ENCODE measurements around the gene ACOXL.

Gene ACOXL

DNA sequence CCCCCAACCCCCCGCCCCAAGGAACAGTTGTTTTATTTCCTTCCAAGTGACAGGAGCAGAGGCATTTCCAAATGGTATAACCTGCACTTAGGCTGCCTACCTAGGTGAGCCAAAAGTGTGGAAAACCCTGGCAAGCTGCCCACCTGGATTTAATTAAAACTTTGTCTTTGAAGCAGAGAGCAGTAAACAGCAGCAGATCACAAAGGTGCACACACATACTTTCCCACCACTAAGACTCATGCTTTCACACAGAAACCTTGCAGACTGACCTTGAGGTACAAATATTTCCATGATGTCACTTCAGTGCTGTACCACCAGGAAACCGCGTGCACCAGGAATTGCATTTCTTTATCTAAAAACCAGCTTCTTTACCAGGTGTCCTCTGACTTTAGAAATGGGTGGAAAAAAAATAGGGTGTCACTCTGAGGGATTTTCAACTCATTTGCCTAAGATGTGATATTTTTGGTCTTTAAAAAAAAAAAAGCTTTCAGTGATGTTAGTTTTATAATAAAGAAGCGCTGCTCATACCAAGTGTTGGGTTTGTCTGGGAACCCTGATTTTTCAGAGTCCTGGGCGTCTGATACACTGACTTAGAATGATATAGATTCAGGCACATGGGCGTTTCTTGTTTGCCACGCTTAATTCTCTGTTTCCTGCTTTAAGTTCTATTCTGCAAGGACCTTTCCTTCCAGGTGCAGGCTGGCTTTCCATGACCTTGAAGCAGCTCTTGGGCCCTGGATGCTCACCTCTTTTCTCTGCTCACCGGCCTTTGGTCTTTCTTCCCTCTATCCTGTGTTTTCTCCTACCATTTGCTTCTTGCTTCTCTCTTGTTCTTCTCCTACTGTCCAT lies 317.6 kb downstream of the ACOXL start:
- Histone ChIP-seq H3K4me2 (ENCODE audit: low read length) (no peak overlapping the region), H3F3A (ENCODE audit: insufficient read depth, low read length) (no peaks in the 10 kb centered on the region), H3K4me1 (ENCODE audit: insufficient read depth, low read length, severe bottlenecking) (peaks cover 19% of the 10 kb centered on the region), H3K9me3 (ENCODE audit: low read length) (no peaks in the 10 kb centered on the region), H4K20me1 (ENCODE audit: insufficient read depth, low read length) (no peaks in the 10 kb centered on the region), H3K79me2 (ENCODE audit: insufficient read depth, low read length) (no peaks in the 10 kb centered on the region), H3K4me3 (ENCODE audit: low read depth, low read length, poor library complexity, severe bottlenecking) (no peak overlapping the region), H3K27me3 (ENCODE audit: insufficient read depth, low read length) (peaks cover 12% of the 10 kb centered on the region; the same call in 1 of the 2 replicates), H2AFZ (ENCODE audit: low read length) (no peak overlapping the region), H3K9me2 (ENCODE audit: low read depth, low read length) (no peaks in the 10 kb centered on the region), H3K36me3 (ENCODE audit: insufficient read depth, low read length) (no peaks in the 10 kb centered on the region; the same call in 1 of the 2 replicates), H3K9ac (ENCODE audit: low read length) (no peak overlapping the region), H3K27ac (ENCODE audit: low read depth, low read length, poor library complexity, severe bottlenecking) (no peak overlapping the region)
- TF ChIP-seq, protein P1, sequence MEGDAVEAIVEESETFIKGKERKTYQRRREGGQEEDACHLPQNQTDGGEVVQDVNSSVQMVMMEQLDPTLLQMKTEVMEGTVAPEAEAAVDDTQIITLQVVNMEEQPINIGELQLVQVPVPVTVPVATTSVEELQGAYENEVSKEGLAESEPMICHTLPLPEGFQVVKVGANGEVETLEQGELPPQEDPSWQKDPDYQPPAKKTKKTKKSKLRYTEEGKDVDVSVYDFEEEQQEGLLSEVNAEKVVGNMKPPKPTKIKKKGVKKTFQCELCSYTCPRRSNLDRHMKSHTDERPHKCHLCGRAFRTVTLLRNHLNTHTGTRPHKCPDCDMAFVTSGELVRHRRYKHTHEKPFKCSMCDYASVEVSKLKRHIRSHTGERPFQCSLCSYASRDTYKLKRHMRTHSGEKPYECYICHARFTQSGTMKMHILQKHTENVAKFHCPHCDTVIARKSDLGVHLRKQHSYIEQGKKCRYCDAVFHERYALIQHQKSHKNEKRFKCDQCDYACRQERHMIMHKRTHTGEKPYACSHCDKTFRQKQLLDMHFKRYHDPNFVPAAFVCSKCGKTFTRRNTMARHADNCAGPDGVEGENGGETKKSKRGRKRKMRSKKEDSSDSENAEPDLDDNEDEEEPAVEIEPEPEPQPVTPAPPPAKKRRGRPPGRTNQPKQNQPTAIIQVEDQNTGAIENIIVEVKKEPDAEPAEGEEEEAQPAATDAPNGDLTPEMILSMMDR (IDR thresholded peaks at IDR 0.05; ENCODE audit: low read length), result no peak
- no peak for TF ChIP-seq EZH2 (IDR thresholded peaks at IDR 0.05; ENCODE audit: borderline replicate concordance, low read length)

GRCh38 chr2:111050701-111051376 lies 318.5 kb downstream of the ACOXL start:
- H3K9me3 ChIP-seq (ENCODE audit: low read length), result no peaks in the 10 kb centered on the region
- H3K79me2 ChIP-seq (ENCODE audit: insufficient read depth, low read length), result no peaks in the 10 kb centered on the region
- no peaks in the 10 kb centered on the region for H3K9me2 ChIP-seq (ENCODE audit: low read depth, low read length)
- H3K4me2 ChIP-seq (ENCODE audit: low read length), result no peak overlapping the region
- no peak overlapping the region for H3K4me3 ChIP-seq (ENCODE audit: low read depth, low read length, poor library complexity, severe bottlenecking)
- no peak overlapping the region for H3K9ac ChIP-seq (ENCODE audit: low read length)
- H3K36me3 ChIP-seq (ENCODE audit: insufficient read depth, low read length), result no peaks in the 10 kb centered on the region; the same call in 1 of the 2 replicates
- peaks cover 12% of the 10 kb centered on the region; the same call in 1 of the 2 replicates for H3K27me3 ChIP-seq (ENCODE audit: insufficient read depth, low read length)
- H3F3A ChIP-seq (ENCODE audit: insufficient read depth, low read length), result no peaks in the 10 kb centered on the region
- H2AFZ ChIP-seq (ENCODE audit: low read length), result no peak overlapping the region
- no peak overlapping the region for H3K27ac ChIP-seq (ENCODE audit: low read depth, low read length, poor library complexity, severe bottlenecking)
- peaks cover 19% of the 10 kb centered on the region for H3K4me1 ChIP-seq (ENCODE audit: insufficient read depth, low read length, severe bottlenecking)
- TF ChIP-seq, protein P1 (IDR thresholded peaks at IDR 0.05; ENCODE audit: low read length), result no peak
- TF ChIP-seq EZH2 (IDR thresholded peaks at IDR 0.05; ENCODE audit: borderline replicate concordance, low read length), result no peak
- no peaks in the 10 kb centered on the region for H4K20me1 ChIP-seq (ENCODE audit: insufficient read depth, low read length)

GRCh38 chr2:111052621-111053020 lies 320.2 kb downstream of the ACOXL start:
- TF ChIP-seq, protein P1 (IDR thresholded peaks at IDR 0.05; ENCODE audit: low read length), result no peak
- TF ChIP-seq EZH2 (IDR thresholded peaks at IDR 0.05; ENCODE audit: borderline replicate concordance, low read length), result no peak
- no peak overlapping the region for H3K9ac ChIP-seq (ENCODE audit: low read length)
- peaks cover 29% of the 10 kb centered on the region for H3K4me1 ChIP-seq (ENCODE audit: insufficient read depth, low read length, severe bottlenecking)

More at GRCh38 chr2:111052621-111053020, 320.2 kb downstream of the ACOXL start:
- Histone ChIP-seq H3F3A (ENCODE audit: insufficient read depth, low read length) (no peaks in the 10 kb centered on the region), H3K4me3 (ENCODE audit: low read depth, low read length, poor library complexity, severe bottlenecking) (no peak overlapping the region), H3K36me3 (ENCODE audit: insufficient read depth, low read length) (no peaks in the 10 kb centered on the region), H3K27me3 (ENCODE audit: insufficient read depth, low read length) (peaks cover 7% of the 10 kb centered on the region; the same call in 1 of the 2 replicates), H3K79me2 (ENCODE audit: insufficient read depth, low read length) (no peaks in the 10 kb centered on the region), H4K20me1 (ENCODE audit: insufficient read depth, low read length) (no peaks in the 10 kb centered on the region), H3K9me2 (ENCODE audit: low read depth, low read length) (no peaks in the 10 kb centered on the region), H2AFZ (ENCODE audit: low read length) (no peak overlapping the region), H3K9me3 (ENCODE audit: low read length) (no peaks in the 10 kb centered on the region), H3K27ac (ENCODE audit: low read depth, low read length, poor library complexity, severe bottlenecking) (no peak overlapping the region), H3K4me2 (ENCODE audit: low read length) (no peak overlapping the region)
